NCI-H2029 (cell line): ENCODE data around the gene CADPS2.
A peak's percentile ranks its signal among the peaks of the same experiment; 100 is the strongest.

Experiments
- DNase-seq: peaks from one replicate; lab custom pipeline; 2025; lab: John Stamatoyannopoulos, UW

Gene CADPS2

GRCh38 chr7:122886357-122887081, at the start of gene CADPS2:
Gene CADPS2 (minus strand): TSS chr7:122886460. CDS start chr7:122886337, 123 bp downstream.
- DNase-seq: peak; percentile 97

GRCh38 chr7:122935620-122936019, 49.4 kb upstream of the CADPS2 start:
- DNase-seq: no peak

- DNase-seq: peak; percentile 26
These were observed 33.5 kb upstream of the CADPS2 start for GRCh38 chr7:122919643-122920181.

GRCh38 chr7:122914812-122915211, 28.6 kb upstream of the CADPS2 start:
- DNase-seq: no peak

- DNase-seq: no peak
These were observed 27.3 kb upstream of the CADPS2 start for GRCh38 chr7:122913608-122914007.

GRCh38 chr7:122902751-122903495, 16.7 kb upstream of the CADPS2 start:
- DNase-seq: no peak

GRCh38 chr7:122901250-122901649, 15.0 kb upstream of the CADPS2 start:
- no peak for DNase-seq

GRCh38 chr7:122896509-122896908, 10.2 kb upstream of the CADPS2 start:
- no peak for DNase-seq

GRCh38 chr7:122893486-122893885, 7.2 kb upstream of the CADPS2 start:
- DNase-seq: no peak

- no peak for DNase-seq
These were observed 2.9 kb upstream of the CADPS2 start for GRCh38 chr7:122889116-122889515.

GRCh38 chr7:122887848-122888247, 1.6 kb upstream of the CADPS2 start:
- no peak for DNase-seq

- no peak for DNase-seq
These were observed 938 bp upstream of the CADPS2 start for GRCh38 chr7:122887198-122887597.

GRCh38 chr7:122885583-122886356, 490 bp downstream of the CADPS2 start:
- no peak for DNase-seq

- DNase-seq: peak; percentile 85
These were observed 2.1 kb downstream of the CADPS2 start for GRCh38 chr7:122884186-122884585.

GRCh38 chr7:122883049-122883680, 3.1 kb downstream of the CADPS2 start:
- DNase-seq: peak; percentile 23

- DNase-seq: no peak
These were observed 4.9 kb downstream of the CADPS2 start for GRCh38 chr7:122881324-122881723.

- no peak for DNase-seq
These were observed 17.0 kb downstream of the CADPS2 start for GRCh38 chr7:122869260-122869659.

GRCh38 chr7:122867471-122867980, 18.7 kb downstream of the CADPS2 start:
- no peak for DNase-seq

- DNase-seq: no peak
These were observed 21.4 kb downstream of the CADPS2 start for GRCh38 chr7:122864838-122865237.

GRCh38 chr7:122864016-122864415, 22.2 kb downstream of the CADPS2 start:
- DNase-seq: no peak

GRCh38 chr7:122858320-122858719, 27.9 kb downstream of the CADPS2 start:
- no peak for DNase-seq

GRCh38 chr7:122850528-122850927, 35.7 kb downstream of the CADPS2 start:
- DNase-seq: no peak
